ENCODE data around the gene ADAM22. TPM values are rescaled to one million over a fixed set of nuclear protein-coding genes. Genes with fewer than 3 reads are reported as not detected.

Gene ADAM22
- polyA plus RNA-seq, 1 of the 3 experiments (the other 2 are of a cell fraction): 3.0 TPM

DNA sequence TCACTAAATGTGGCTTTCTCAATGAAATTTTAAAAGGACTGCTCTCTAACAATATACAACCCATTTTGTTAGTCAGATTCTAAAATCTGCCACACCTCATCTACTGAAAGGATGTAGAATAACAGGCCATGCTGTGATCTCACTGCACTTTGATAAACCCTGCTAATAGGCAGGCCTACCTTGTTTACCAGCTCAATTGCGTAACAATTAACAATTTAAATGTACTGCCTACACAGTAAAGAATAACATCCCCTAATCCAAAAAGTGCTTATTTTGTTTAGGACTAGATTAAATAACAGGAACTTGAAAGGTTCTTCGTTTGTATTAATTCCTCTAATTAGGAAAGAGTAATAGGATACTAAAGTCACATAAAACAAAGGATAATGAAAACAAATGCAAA is 281.2 kb downstream of the ADAM22 start:
- Histone ChIP-seq H3K27me3 (ENCODE audit: insufficient read depth) (no peaks in the 10 kb centered on the region), H2AFZ (ENCODE audit: low read depth) (no peak overlapping the region), H3F3A (replicated peaks; ENCODE audit: insufficient read depth) (peaks cover 1% of the 10 kb centered on the region), H3K4me1 (ENCODE audit: control insufficient read depth in 1 of 2, insufficient read depth in 2 of 2, low read depth in 1 of 2, low read length in 1 of 2) (peaks cover 6 to 11% of the 10 kb centered on the region in 2 experiments), H3K9me2 (no peaks in the 10 kb centered on the region), H3K9me3 (no peaks in the 10 kb centered on the region), H3K9ac (no peak overlapping the region), H4K20me1 (ENCODE audit: insufficient read depth) (peaks cover 22% of the 10 kb centered on the region), H3K4me3 (ENCODE audit: low read depth in 2 of 2, low read length in 1 of 2) (no peak overlapping the region), H3K79me2 (ENCODE audit: insufficient read depth) (peaks cover 58% of the 10 kb centered on the region), H3K4me2 (no peak overlapping the region), H3K27ac (ENCODE audit: low read depth in 2 of 2, low read length in 1 of 2) (no peak overlapping the region), H3K36me3 (replicated peaks in 1 of 2; ENCODE audit: control insufficient read depth in 1 of 2, insufficient read depth in 2 of 2, low read length in 1 of 2) (peaks cover 58 to 77% of the 10 kb centered on the region in 2 experiments)
- ChIA-PET CTCF (interaction anchor here (1.3 to 1.7 kb wide), 3 partner anchors 12 to 29 kb away, joined by 4 to 7 read pairs (median 5); no protein-coding TSS in a partner anchor), POLR2A (no interaction called here)
- TF ChIP-seq, protein P1, sequence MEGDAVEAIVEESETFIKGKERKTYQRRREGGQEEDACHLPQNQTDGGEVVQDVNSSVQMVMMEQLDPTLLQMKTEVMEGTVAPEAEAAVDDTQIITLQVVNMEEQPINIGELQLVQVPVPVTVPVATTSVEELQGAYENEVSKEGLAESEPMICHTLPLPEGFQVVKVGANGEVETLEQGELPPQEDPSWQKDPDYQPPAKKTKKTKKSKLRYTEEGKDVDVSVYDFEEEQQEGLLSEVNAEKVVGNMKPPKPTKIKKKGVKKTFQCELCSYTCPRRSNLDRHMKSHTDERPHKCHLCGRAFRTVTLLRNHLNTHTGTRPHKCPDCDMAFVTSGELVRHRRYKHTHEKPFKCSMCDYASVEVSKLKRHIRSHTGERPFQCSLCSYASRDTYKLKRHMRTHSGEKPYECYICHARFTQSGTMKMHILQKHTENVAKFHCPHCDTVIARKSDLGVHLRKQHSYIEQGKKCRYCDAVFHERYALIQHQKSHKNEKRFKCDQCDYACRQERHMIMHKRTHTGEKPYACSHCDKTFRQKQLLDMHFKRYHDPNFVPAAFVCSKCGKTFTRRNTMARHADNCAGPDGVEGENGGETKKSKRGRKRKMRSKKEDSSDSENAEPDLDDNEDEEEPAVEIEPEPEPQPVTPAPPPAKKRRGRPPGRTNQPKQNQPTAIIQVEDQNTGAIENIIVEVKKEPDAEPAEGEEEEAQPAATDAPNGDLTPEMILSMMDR (IDR thresholded peaks at IDR 0.05): no peak
- TF ChIP-seq, protein P2, sequence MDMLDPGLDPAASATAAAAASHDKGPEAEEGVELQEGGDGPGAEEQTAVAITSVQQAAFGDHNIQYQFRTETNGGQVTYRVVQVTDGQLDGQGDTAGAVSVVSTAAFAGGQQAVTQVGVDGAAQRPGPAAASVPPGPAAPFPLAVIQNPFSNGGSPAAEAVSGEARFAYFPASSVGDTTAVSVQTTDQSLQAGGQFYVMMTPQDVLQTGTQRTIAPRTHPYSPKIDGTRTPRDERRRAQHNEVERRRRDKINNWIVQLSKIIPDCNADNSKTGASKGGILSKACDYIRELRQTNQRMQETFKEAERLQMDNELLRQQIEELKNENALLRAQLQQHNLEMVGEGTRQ (IDR thresholded peaks at IDR 0.05; ENCODE audit: borderline replicate concordance, low read depth, low read length): no peak
- TF ChIP-seq RFX5 (IDR thresholded peaks at IDR 0.05; ENCODE audit: low read length): no peak
- TF ChIP-seq, protein P3, sequence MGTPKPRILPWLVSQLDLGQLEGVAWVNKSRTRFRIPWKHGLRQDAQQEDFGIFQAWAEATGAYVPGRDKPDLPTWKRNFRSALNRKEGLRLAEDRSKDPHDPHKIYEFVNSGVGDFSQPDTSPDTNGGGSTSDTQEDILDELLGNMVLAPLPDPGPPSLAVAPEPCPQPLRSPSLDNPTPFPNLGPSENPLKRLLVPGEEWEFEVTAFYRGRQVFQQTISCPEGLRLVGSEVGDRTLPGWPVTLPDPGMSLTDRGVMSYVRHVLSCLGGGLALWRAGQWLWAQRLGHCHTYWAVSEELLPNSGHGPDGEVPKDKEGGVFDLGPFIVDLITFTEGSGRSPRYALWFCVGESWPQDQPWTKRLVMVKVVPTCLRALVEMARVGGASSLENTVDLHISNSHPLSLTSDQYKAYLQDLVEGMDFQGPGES (IDR thresholded peaks at IDR 0.05; ENCODE audit: low read depth, low read length): no peak
- TF ChIP-seq MEF2A (IDR thresholded peaks at IDR 0.05; ENCODE audit: borderline replicate concordance, low read depth): no peak
- TF ChIP-seq TAF1 (IDR thresholded peaks at IDR 0.05; ENCODE audit: borderline replicate concordance, low read depth, low read length): no peak
- TF ChIP-seq CHD2 (IDR thresholded peaks at IDR 0.05; ENCODE audit: low read length, partially characterized antibody): no peak
- no peak for TF ChIP-seq NRF1 (IDR thresholded peaks at IDR 0.05; ENCODE audit: low read depth, low read length)
- TF ChIP-seq, protein P4, sequence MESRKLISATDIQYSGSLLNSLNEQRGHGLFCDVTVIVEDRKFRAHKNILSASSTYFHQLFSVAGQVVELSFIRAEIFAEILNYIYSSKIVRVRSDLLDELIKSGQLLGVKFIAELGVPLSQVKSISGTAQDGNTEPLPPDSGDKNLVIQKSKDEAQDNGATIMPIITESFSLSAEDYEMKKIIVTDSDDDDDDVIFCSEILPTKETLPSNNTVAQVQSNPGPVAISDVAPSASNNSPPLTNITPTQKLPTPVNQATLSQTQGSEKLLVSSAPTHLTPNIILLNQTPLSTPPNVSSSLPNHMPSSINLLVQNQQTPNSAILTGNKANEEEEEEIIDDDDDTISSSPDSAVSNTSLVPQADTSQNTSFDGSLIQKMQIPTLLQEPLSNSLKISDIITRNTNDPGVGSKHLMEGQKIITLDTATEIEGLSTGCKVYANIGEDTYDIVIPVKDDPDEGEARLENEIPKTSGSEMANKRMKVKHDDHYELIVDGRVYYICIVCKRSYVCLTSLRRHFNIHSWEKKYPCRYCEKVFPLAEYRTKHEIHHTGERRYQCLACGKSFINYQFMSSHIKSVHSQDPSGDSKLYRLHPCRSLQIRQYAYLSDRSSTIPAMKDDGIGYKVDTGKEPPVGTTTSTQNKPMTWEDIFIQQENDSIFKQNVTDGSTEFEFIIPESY (IDR thresholded peaks at IDR 0.05; ENCODE audit: borderline replicate concordance, low read depth): no peak
- no peak for TF ChIP-seq TEAD4 (IDR thresholded peaks at IDR 0.05; ENCODE audit: borderline replicate concordance, insufficient read depth)
- no peak for TF ChIP-seq YY1 (IDR thresholded peaks at IDR 0.05; ENCODE audit: low read depth)
- no peak for TF ChIP-seq FOSL2 (IDR thresholded peaks at IDR 0.05; ENCODE audit: borderline replicate concordance, low read depth)
- TF ChIP-seq GABPA (IDR thresholded peaks at IDR 0.05; ENCODE audit: low read depth): no peak
- TF ChIP-seq, protein P5, sequence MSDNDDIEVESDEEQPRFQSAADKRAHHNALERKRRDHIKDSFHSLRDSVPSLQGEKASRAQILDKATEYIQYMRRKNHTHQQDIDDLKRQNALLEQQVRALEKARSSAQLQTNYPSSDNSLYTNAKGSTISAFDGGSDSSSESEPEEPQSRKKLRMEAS (IDR thresholded peaks at IDR 0.05; ENCODE audit: low read depth): no peak
- TF ChIP-seq, protein P6, sequence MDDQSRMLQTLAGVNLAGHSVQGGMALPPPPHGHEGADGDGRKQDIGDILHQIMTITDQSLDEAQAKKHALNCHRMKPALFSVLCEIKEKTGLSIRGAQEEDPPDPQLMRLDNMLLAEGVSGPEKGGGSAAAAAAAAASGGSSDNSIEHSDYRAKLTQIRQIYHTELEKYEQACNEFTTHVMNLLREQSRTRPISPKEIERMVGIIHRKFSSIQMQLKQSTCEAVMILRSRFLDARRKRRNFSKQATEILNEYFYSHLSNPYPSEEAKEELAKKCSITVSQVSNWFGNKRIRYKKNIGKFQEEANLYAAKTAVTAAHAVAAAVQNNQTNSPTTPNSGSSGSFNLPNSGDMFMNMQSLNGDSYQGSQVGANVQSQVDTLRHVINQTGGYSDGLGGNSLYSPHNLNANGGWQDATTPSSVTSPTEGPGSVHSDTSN (IDR thresholded peaks at IDR 0.05): no peak
- TF ChIP-seq RXRA (IDR thresholded peaks at IDR 0.05; ENCODE audit: borderline replicate concordance, low read depth): no peak
- TF ChIP-seq ELF1 (IDR thresholded peaks at IDR 0.05): no peak
- no peak for TF ChIP-seq TCF12 (IDR thresholded peaks at IDR 0.05)
- DNase-seq: no peak
- WGBS (ENCODE audit: low lambda C conversion rate): 85% methylated on average over 2 of the region's 2 CpGs

Measured in SK-N-SH (cell line).